SK-N-SH (cell line): ENCODE results near the gene ECEL1. TPM values are rescaled to one million over a fixed set of nuclear protein-coding genes. Genes with fewer than 3 reads are reported as not detected.

ENCODE experiments used
- CTCF ChIA-PET: fragments of 300-600, 350-600 bp; formaldehyde crosslinking; extraction: SDS; loops from one replicate; lab custom pipeline; 2021; lab: Yijun Ruan, JAX
- POLR2A ChIA-PET: fragments of 350-600 bp; sonication (Branson Sonifier 250); formaldehyde crosslinking; extraction: SDS; loops from one replicate; lab custom pipeline; 2020; ENCODE audit warnings: antibody characterized with exemption, inconsistent platforms; lab: Yijun Ruan, JAX
- DNase-seq: peaks from one replicate; pipeline ENCODE4 v3.0.0; 2012
- H2AFZ ChIP-seq: fragments of 200-600 bp; sonication (generic); 2 replicates; pipeline ENCODE4 v1.8.1; 2016; ENCODE audit warnings: antibody characterized with exemption, mild to moderate bottlenecking, low read depth
- H3F3A ChIP-seq: fragments of 200-600 bp; sonication (generic); replicated peaks from 2 replicates; pipeline ENCODE3; 2016; ENCODE audit warnings: antibody characterized with exemption, mild to moderate bottlenecking; ENCODE audit not compliant: insufficient read depth
- H3K27ac ChIP-seq, 2 experiments: fragments of 200-500 bp in 1 of 2; fragments of 200-600 bp in 1 of 2; sonication (Bioruptor generic) in 1 of 2; sonication (generic), shearing (Covaris generic) in 1 of 2; 2 replicates each; pipeline versions ENCODE4 v1.5.1 to v1.6.1; 2014 to 2016; ENCODE audit warnings: low read depth in 2 of 2, inconsistent platforms in 1 of 2, low read length in 1 of 2, mild to moderate bottlenecking in 1 of 2, mixed read lengths in 1 of 2
- H3K27me3 ChIP-seq: fragments of 200-600 bp; sonication (generic), shearing (Covaris generic); 2 replicates; pipeline ENCODE4 v1.6.1; 2016; ENCODE audit warnings: mixed run types; ENCODE audit not compliant: insufficient read depth
- H3K36me3 ChIP-seq, 2 experiments: fragments of 200-500 bp in 1 of 2; fragments of 200-600 bp in 1 of 2; sonication (Bioruptor generic) in 1 of 2; sonication (generic) in 1 of 2; replicated peaks in 1 of 2; 2 replicates each; pipeline versions ENCODE3 to v1.5.1; 2014 to 2016; ENCODE audit warnings: low read length in 1 of 2, mild to moderate bottlenecking in 1 of 2; ENCODE audit not compliant: insufficient read depth in 2 of 2, control insufficient read depth in 1 of 2
- H3K4me1 ChIP-seq, 2 experiments: fragments of 200-500 bp in 1 of 2; fragments of 200-600 bp in 1 of 2; sonication (Bioruptor generic) in 1 of 2; sonication (generic), shearing (Covaris generic) in 1 of 2; 2 replicates each; pipeline versions ENCODE4 v1.5.1 to v1.6.1; 2014 to 2016; ENCODE audit warnings: low read depth in 1 of 2, low read length in 1 of 2, mixed run types in 1 of 2; ENCODE audit not compliant: insufficient read depth in 2 of 2, control insufficient read depth in 1 of 2
- H3K4me2 ChIP-seq: fragments of 200-600 bp; sonication (generic), shearing (Covaris generic); 2 replicates; pipeline ENCODE4 v1.6.1; 2017; ENCODE audit warnings: mixed run types
- H3K4me3 ChIP-seq, 2 experiments: fragments of 200-500 bp in 1 of 2; fragments of 200-600 bp in 1 of 2; sonication (Bioruptor generic) in 1 of 2; sonication (generic), shearing (Covaris generic) in 1 of 2; 2 replicates each; pipeline versions ENCODE4 v1.5.1 to v1.8.1; 2014 to 2016; ENCODE audit warnings: low read depth in 2 of 2, inconsistent platforms in 1 of 2, low read length in 1 of 2, mild to moderate bottlenecking in 1 of 2, mixed read lengths in 1 of 2, moderate library complexity in 1 of 2
- H3K79me2 ChIP-seq: fragments of 200-600 bp; sonication (generic); 2 replicates; pipeline ENCODE4 v1.8.1; 2017; ENCODE audit warnings: mild to moderate bottlenecking; ENCODE audit not compliant: insufficient read depth
- H3K9ac ChIP-seq: fragments of 200-600 bp; sonication (generic); 2 replicates; pipeline ENCODE4 v1.6.1; 2017; ENCODE audit warnings: mixed run types
- H3K9me2 ChIP-seq: fragments of 200-600 bp; sonication (generic); 2 replicates; pipeline ENCODE4 v1.6.1; 2017; ENCODE audit warnings: mixed run types
- H3K9me3 ChIP-seq: fragments of 200-600 bp; sonication (generic); 2 replicates; pipeline ENCODE4 v1.6.1; 2017; ENCODE audit warnings: mixed run types, mild to moderate bottlenecking, moderate library complexity
- H4K20me1 ChIP-seq: fragments of 200-600 bp; sonication (generic); 2 replicates; pipeline ENCODE4 v1.6.1; 2017; ENCODE audit warnings: mild to moderate bottlenecking, mixed run types; ENCODE audit not compliant: insufficient read depth
- CHD2 ChIP-seq: fragments of 150-350 bp; IDR thresholded peaks from 2 replicates; pipeline ENCODE4 v1.6.1; 2018; ENCODE audit warnings: low read length; ENCODE audit not compliant: partially characterized antibody
- ELF1 ChIP-seq: IDR thresholded peaks from 2 replicates; pipeline ENCODE4 v1.4.0; 2012
- EP300 ChIP-seq, 2 experiments: IDR thresholded peaks; 2 replicates each; pipeline versions ENCODE4 v1.4.0 to v1.6.1; 2012; ENCODE audit warnings: borderline replicate concordance in 1 of 2, low read depth in 1 of 2, low read length in 1 of 2
- FOXJ3 ChIP-seq: sonication (generic); formaldehyde crosslinking; IDR thresholded peaks from 2 replicates; pipeline ENCODE4 v1.5.1; 2020; ENCODE audit warnings: mild to moderate bottlenecking, missing genetic modification reagents
- GABPA ChIP-seq: IDR thresholded peaks from 2 replicates; pipeline ENCODE4 v1.4.0; 2012; ENCODE audit warnings: low read depth, mild to moderate bottlenecking
- GATA2 ChIP-seq: sonication (generic); formaldehyde crosslinking; IDR thresholded peaks from 2 replicates; pipeline ENCODE4 v1.5.0; 2020; ENCODE audit warnings: mild to moderate bottlenecking, missing genetic modification reagents
- JUND ChIP-seq: IDR thresholded peaks from 2 replicates; pipeline ENCODE4 v1.4.0; 2012
- MEF2A ChIP-seq: IDR thresholded peaks from 2 replicates; pipeline ENCODE4 v1.4.0; 2012; ENCODE audit warnings: low read depth, borderline replicate concordance
- SIN3A ChIP-seq: IDR thresholded peaks from 2 replicates; pipeline ENCODE4 v1.6.1; 2012; ENCODE audit warnings: low read depth, mild to moderate bottlenecking, low read length, moderate library complexity, borderline replicate concordance
- TAF1 ChIP-seq: IDR thresholded peaks from 2 replicates; pipeline ENCODE4 v1.6.1; 2012; ENCODE audit warnings: low read depth, mild to moderate bottlenecking, low read length, moderate library complexity, borderline replicate concordance
- TCF12 ChIP-seq: IDR thresholded peaks from 2 replicates; pipeline ENCODE4 v1.4.0; 2012
- USF1 ChIP-seq: IDR thresholded peaks from 2 replicates; pipeline ENCODE4 v1.4.0; 2012; ENCODE audit warnings: low read depth, borderline replicate concordance
- WGBS: methylation state at CpG from one replicate; pipeline ENCODE4 v1.1.6; 2017; ENCODE audit warnings: low lambda C conversion rate; 5-methylcytosine and 5-hydroxymethylcytosine counted together
- polyA plus RNA-seq, 3 experiments: library from polyadenylated mRNA; depleted of rRNA; stranded (reverse); fragments of >200 nt; gene quantifications; 2 replicates each; pipeline ENCODE4 v1.2.3, GENCODE V29; 2012
- TF ChIP-seq, protein P1 (sequence below): fragments of 150-350 bp; IDR thresholded peaks from 2 replicates; pipeline ENCODE4 v1.6.1; 2016; ENCODE audit warnings: mild to moderate bottlenecking, low read depth, low read length
- TF ChIP-seq, protein P2 (sequence below): IDR thresholded peaks from 2 replicates; pipeline ENCODE4 v1.6.1; 2012; ENCODE audit warnings: mild to moderate bottlenecking, low read depth, low read length, moderate library complexity
- TF ChIP-seq, protein P3 (sequence below): IDR thresholded peaks from 2 replicates; pipeline ENCODE4 v1.4.0; 2012; ENCODE audit warnings: low read depth, borderline replicate concordance
- TF ChIP-seq, protein P4 (sequence below): IDR thresholded peaks from 2 replicates; pipeline ENCODE4 v1.4.0; 2012; ENCODE audit warnings: low read depth

The ECEL1 gene
- polyA plus RNA-seq, 1 of the 3 experiments (the other 2 are of a cell fraction): not detected

- Histone ChIP-seq H3K27me3 (peaks cover 23% of the 10 kb centered on the region), H3K79me2 (no peaks in the 10 kb centered on the region), H4K20me1 (no peaks in the 10 kb centered on the region), H3K9ac (no peak overlapping the region), H2AFZ (no peak overlapping the region), H3K36me3 (no peaks in the 10 kb centered on the region), H3F3A (no peaks in the 10 kb centered on the region), H3K9me2 (no peaks in the 10 kb centered on the region), H3K4me2 (no peak overlapping the region), H3K4me3 (no peak overlapping the region), H3K4me1 (peaks cover 0 to 45% of the 10 kb centered on the region in 2 experiments; a peak in 1 of 4 replicates), H3K9me3 (no peaks in the 10 kb centered on the region), H3K27ac (no peak overlapping the region)
- ChIA-PET POLR2A (no interaction called here), CTCF (interaction anchor here (0.9 to 3.1 kb wide), 5 partner anchors 17 to 61 kb away, joined by 3 to 11 read pairs (median 3); no protein-coding TSS in a partner anchor)
- TF ChIP-seq, protein P1, sequence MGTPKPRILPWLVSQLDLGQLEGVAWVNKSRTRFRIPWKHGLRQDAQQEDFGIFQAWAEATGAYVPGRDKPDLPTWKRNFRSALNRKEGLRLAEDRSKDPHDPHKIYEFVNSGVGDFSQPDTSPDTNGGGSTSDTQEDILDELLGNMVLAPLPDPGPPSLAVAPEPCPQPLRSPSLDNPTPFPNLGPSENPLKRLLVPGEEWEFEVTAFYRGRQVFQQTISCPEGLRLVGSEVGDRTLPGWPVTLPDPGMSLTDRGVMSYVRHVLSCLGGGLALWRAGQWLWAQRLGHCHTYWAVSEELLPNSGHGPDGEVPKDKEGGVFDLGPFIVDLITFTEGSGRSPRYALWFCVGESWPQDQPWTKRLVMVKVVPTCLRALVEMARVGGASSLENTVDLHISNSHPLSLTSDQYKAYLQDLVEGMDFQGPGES: no peak
- TF ChIP-seq USF1 (no peak), CHD2 (no peak), EP300 (IDR thresholded peaks at IDR 0.05; ENCODE audit: borderline replicate concordance in 1 of 2, low read depth in 1 of 2, low read length in 1 of 2) (no peak), JUND (no peak), TAF1 (no peak), FOXJ3 (no peak), TCF12 (no peak), GATA2 (CRISPR knock-in tag) (no peak), GABPA (no peak)
- TF ChIP-seq, protein P2, sequence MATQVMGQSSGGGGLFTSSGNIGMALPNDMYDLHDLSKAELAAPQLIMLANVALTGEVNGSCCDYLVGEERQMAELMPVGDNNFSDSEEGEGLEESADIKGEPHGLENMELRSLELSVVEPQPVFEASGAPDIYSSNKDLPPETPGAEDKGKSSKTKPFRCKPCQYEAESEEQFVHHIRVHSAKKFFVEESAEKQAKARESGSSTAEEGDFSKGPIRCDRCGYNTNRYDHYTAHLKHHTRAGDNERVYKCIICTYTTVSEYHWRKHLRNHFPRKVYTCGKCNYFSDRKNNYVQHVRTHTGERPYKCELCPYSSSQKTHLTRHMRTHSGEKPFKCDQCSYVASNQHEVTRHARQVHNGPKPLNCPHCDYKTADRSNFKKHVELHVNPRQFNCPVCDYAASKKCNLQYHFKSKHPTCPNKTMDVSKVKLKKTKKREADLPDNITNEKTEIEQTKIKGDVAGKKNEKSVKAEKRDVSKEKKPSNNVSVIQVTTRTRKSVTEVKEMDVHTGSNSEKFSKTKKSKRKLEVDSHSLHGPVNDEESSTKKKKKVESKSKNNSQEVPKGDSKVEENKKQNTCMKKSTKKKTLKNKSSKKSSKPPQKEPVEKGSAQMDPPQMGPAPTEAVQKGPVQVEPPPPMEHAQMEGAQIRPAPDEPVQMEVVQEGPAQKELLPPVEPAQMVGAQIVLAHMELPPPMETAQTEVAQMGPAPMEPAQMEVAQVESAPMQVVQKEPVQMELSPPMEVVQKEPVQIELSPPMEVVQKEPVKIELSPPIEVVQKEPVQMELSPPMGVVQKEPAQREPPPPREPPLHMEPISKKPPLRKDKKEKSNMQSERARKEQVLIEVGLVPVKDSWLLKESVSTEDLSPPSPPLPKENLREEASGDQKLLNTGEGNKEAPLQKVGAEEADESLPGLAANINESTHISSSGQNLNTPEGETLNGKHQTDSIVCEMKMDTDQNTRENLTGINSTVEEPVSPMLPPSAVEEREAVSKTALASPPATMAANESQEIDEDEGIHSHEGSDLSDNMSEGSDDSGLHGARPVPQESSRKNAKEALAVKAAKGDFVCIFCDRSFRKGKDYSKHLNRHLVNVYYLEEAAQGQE: no peak
- no peak for DNase-seq
- WGBS: 94% methylated on average over 2 of the region's 2 CpGs
Measured at GRCh38 chr2:232504438-232504837, 16.8 kb upstream of the ECEL1 start.

- peaks cover 0 to 45% of the 10 kb centered on the region in 2 experiments; a peak in 1 of 4 replicates for H3K4me1 ChIP-seq
- no peak overlapping the region for H3K27ac ChIP-seq
- no peaks in the 10 kb centered on the region for H3K79me2 ChIP-seq
- ChIA-PET POLR2A (no interaction called here), CTCF (interaction anchor here (1.0 to 3.1 kb wide), 4 partner anchors 18 to 60 kb away, joined by 3 to 11 read pairs (median 4); no protein-coding TSS in a partner anchor)
- no peak overlapping the region for H2AFZ ChIP-seq
- no peaks in the 10 kb centered on the region for H3K36me3 ChIP-seq
- no peak overlapping the region for H3K4me3 ChIP-seq
- no peaks in the 10 kb centered on the region for H3K9me2 ChIP-seq
- no peak overlapping the region for H3K4me2 ChIP-seq
- H3K27me3 ChIP-seq: peaks cover 23% of the 10 kb centered on the region
- H3K9ac ChIP-seq: no peak overlapping the region
- no peak for TF ChIP-seq USF1
- no peak for TF ChIP-seq SIN3A
- TF ChIP-seq, protein P3, sequence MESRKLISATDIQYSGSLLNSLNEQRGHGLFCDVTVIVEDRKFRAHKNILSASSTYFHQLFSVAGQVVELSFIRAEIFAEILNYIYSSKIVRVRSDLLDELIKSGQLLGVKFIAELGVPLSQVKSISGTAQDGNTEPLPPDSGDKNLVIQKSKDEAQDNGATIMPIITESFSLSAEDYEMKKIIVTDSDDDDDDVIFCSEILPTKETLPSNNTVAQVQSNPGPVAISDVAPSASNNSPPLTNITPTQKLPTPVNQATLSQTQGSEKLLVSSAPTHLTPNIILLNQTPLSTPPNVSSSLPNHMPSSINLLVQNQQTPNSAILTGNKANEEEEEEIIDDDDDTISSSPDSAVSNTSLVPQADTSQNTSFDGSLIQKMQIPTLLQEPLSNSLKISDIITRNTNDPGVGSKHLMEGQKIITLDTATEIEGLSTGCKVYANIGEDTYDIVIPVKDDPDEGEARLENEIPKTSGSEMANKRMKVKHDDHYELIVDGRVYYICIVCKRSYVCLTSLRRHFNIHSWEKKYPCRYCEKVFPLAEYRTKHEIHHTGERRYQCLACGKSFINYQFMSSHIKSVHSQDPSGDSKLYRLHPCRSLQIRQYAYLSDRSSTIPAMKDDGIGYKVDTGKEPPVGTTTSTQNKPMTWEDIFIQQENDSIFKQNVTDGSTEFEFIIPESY: no peak
- TF ChIP-seq CHD2: no peak
- TF ChIP-seq, protein P4, sequence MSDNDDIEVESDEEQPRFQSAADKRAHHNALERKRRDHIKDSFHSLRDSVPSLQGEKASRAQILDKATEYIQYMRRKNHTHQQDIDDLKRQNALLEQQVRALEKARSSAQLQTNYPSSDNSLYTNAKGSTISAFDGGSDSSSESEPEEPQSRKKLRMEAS: no peak
- TF ChIP-seq ELF1: no peak
- no peak for TF ChIP-seq MEF2A
- no peak for TF ChIP-seq GABPA
- no peak for DNase-seq
- H3F3A ChIP-seq: no peaks in the 10 kb centered on the region
- WGBS: 80% methylated on average over 15 of the region's 16 CpGs
- no peaks in the 10 kb centered on the region for H3K9me3 ChIP-seq
- H4K20me1 ChIP-seq: no peaks in the 10 kb centered on the region
Measured at GRCh38 chr2:232503809-232504323, 16.2 kb upstream of the ECEL1 start.
